ENCODE data around the gene EPS8L3. TPM values are rescaled to one million over a fixed set of nuclear protein-coding genes. Genes with fewer than 3 reads are reported as not detected.

Gene EPS8L3
- polyA plus RNA-seq, 1 donor from 2014 or later, result not detected

- H3K9ac ChIP-seq (ENCODE audit: low read length), result no peak overlapping the region
- H2AFZ ChIP-seq (ENCODE audit: low read depth, low read length), result no peak overlapping the region
- H3K27me3 ChIP-seq (ENCODE audit: insufficient read depth, low read depth, low read length), result no peaks in the 10 kb centered on the region
- no peaks in the 10 kb centered on the region for H3K79me2 ChIP-seq (replicated peaks; ENCODE audit: insufficient read depth, low read length)
- H3K4me3 ChIP-seq (ENCODE audit: low read length), result no peak overlapping the region
- TF ChIP-seq POLR2AphosphoS5 (IDR thresholded peaks at IDR 0.05) (no peak), EP300 (conservative IDR thresholded peaks at IDR 0.05; ENCODE audit: poor library complexity, severe bottlenecking) (no peak), REST (IDR thresholded peaks at IDR 0.05; ENCODE audit: borderline replicate concordance) (no peak), SMC3 (conservative IDR thresholded peaks at IDR 0.05; ENCODE audit: poor library complexity) (no peak), TAF1 (IDR thresholded peaks at IDR 0.05; ENCODE audit: low read depth) (no peak), RAD21 (conservative IDR thresholded peaks at IDR 0.05) (no peak), MXI1 (conservative IDR thresholded peaks at IDR 0.05; ENCODE audit: poor library complexity, severe bottlenecking) (no peak), EZH2 (IDR thresholded peaks at IDR 0.05; ENCODE audit: borderline replicate concordance, insufficient read depth, low read length, poor library complexity, severe bottlenecking) (no peak), CTCF (IDR thresholded peaks at IDR 0.05; ENCODE audit: poor library complexity, severe bottlenecking) (no peak)
- H3K9me3 ChIP-seq (ENCODE audit: low read length), result no peaks in the 10 kb centered on the region
- H3K9me2 ChIP-seq (ENCODE audit: insufficient read depth, low read length), result no peaks in the 10 kb centered on the region
- H3K27ac ChIP-seq (ENCODE audit: low read length), result no peak overlapping the region
- H3F3A ChIP-seq (ENCODE audit: insufficient read depth, low read length, poor library complexity, severe bottlenecking), result no peaks in the 10 kb centered on the region
- H3K36me3 ChIP-seq (ENCODE audit: insufficient read depth, low read length), result no peaks in the 10 kb centered on the region
- H3K4me2 ChIP-seq (ENCODE audit: low read length), result no peak overlapping the region
- no peaks in the 10 kb centered on the region for H4K20me1 ChIP-seq (ENCODE audit: insufficient read depth)
Observed at GRCh38 chr1:109801791-109802135, 38.0 kb upstream of the EPS8L3 start.

GRCh38 chr1:109800291-109800690 lies 36.6 kb upstream of the EPS8L3 start:
- H3K4me2 ChIP-seq (ENCODE audit: low read length), result no peak overlapping the region
- H3K9me2 ChIP-seq (ENCODE audit: insufficient read depth, low read length), result no peaks in the 10 kb centered on the region
- H4K20me1 ChIP-seq (ENCODE audit: insufficient read depth), result no peaks in the 10 kb centered on the region
- no peaks in the 10 kb centered on the region for H3K36me3 ChIP-seq (ENCODE audit: insufficient read depth, low read length)
- no peaks in the 10 kb centered on the region for H3K79me2 ChIP-seq (replicated peaks; ENCODE audit: insufficient read depth, low read length)
- no peak overlapping the region for H2AFZ ChIP-seq (ENCODE audit: low read depth, low read length)
- H3F3A ChIP-seq (ENCODE audit: insufficient read depth, low read length, poor library complexity, severe bottlenecking), result no peaks in the 10 kb centered on the region
- no peaks in the 10 kb centered on the region for H3K9me3 ChIP-seq (ENCODE audit: low read length)
- no peak overlapping the region for H3K27ac ChIP-seq (ENCODE audit: low read length)
- no peaks in the 10 kb centered on the region for H3K27me3 ChIP-seq (ENCODE audit: insufficient read depth, low read depth, low read length)
- no peak overlapping the region for H3K4me3 ChIP-seq (ENCODE audit: low read length)
- no peak overlapping the region for H3K9ac ChIP-seq (ENCODE audit: low read length)
- TF ChIP-seq SMC3 (conservative IDR thresholded peaks at IDR 0.05; ENCODE audit: poor library complexity) (no peak), REST (IDR thresholded peaks at IDR 0.05; ENCODE audit: borderline replicate concordance) (no peak), EP300 (conservative IDR thresholded peaks at IDR 0.05; ENCODE audit: poor library complexity, severe bottlenecking) (no peak), TAF1 (IDR thresholded peaks at IDR 0.05; ENCODE audit: low read depth) (no peak), MXI1 (conservative IDR thresholded peaks at IDR 0.05; ENCODE audit: poor library complexity, severe bottlenecking) (no peak), CTCF (IDR thresholded peaks at IDR 0.05; ENCODE audit: poor library complexity, severe bottlenecking) (no peak), EZH2 (IDR thresholded peaks at IDR 0.05; ENCODE audit: borderline replicate concordance, insufficient read depth, low read length, poor library complexity, severe bottlenecking) (no peak), RAD21 (conservative IDR thresholded peaks at IDR 0.05) (no peak), POLR2AphosphoS5 (IDR thresholded peaks at IDR 0.05) (no peak)

Data from neural cell (in vitro differentiated cells).